ENCODE measurements around the gene PSAPL1.

PSAPL1 gene

GRCh38 chr4:7444731-7445130, 10.0 kb upstream of the PSAPL1 start:
- no peak for DNase-seq (ENCODE audit: low spot score in 2 of 2)
- no peaks in the 10 kb centered on the region for H3K36me3 Mint-ChIP-seq
- H3K4me3 Mint-ChIP-seq = no peak overlapping the region
- no peak for ATAC-seq
- no peaks in the 10 kb centered on the region for H3K9me3 Mint-ChIP-seq
- H3K27ac Mint-ChIP-seq = no peak overlapping the region
- H3K4me1 Mint-ChIP-seq = peaks cover 6% of the 10 kb centered on the region

GRCh38 chr4:7444314-7444713, 9.6 kb upstream of the PSAPL1 start:
- DNase-seq (ENCODE audit: low spot score in 2 of 2) = no peak
- Mint-ChIP-seq H3K4me1 (peaks cover 6% of the 10 kb centered on the region), H3K36me3 (no peaks in the 10 kb centered on the region), H3K9me3 (no peaks in the 10 kb centered on the region), H3K4me3 (no peak overlapping the region), H3K27ac (no peak overlapping the region)
- no peak for ATAC-seq

- DNase-seq (ENCODE audit: low spot score in 2 of 2) = no peak
- no peaks in the 10 kb centered on the region for H3K9me3 Mint-ChIP-seq
- no peak for ATAC-seq
- peaks cover 6% of the 10 kb centered on the region for H3K4me1 Mint-ChIP-seq
- H3K4me3 Mint-ChIP-seq = no peak overlapping the region
- no peaks in the 10 kb centered on the region for H3K36me3 Mint-ChIP-seq
- no peak overlapping the region for H3K27ac Mint-ChIP-seq
Observed at GRCh38 chr4:7442574-7443162, 7.9 kb upstream of the PSAPL1 start.

- H3K4me3 Mint-ChIP-seq = no peak overlapping the region
- H3K27ac Mint-ChIP-seq = peak overlapping the region; percentile 37
- DNase-seq (ENCODE audit: low spot score in 2 of 2) (no peak), ATAC-seq (no peak)
- H3K4me1 Mint-ChIP-seq = peaks cover 6% of the 10 kb centered on the region
- H3K9me3 Mint-ChIP-seq = no peaks in the 10 kb centered on the region
- H3K36me3 Mint-ChIP-seq = no peaks in the 10 kb centered on the region
Observed at GRCh38 chr4:7441201-7441600, 6.5 kb upstream of the PSAPL1 start.

- Mint-ChIP-seq H3K9me3 (no peaks in the 10 kb centered on the region), H3K4me1 (peaks cover 17% of the 10 kb centered on the region), H3K4me3 (no peak overlapping the region), H3K27ac (no peak overlapping the region), H3K36me3 (no peaks in the 10 kb centered on the region)
- DNase-seq (ENCODE audit: low spot score in 2 of 2) (no peak), ATAC-seq (no peak)
Observed at GRCh38 chr4:7439699-7440098, 5.0 kb upstream of the PSAPL1 start.

- H3K27ac Mint-ChIP-seq = no peak overlapping the region
- peaks cover 17% of the 10 kb centered on the region for H3K4me1 Mint-ChIP-seq
- H3K4me3 Mint-ChIP-seq = no peak overlapping the region
- ATAC-seq (no peak), DNase-seq (ENCODE audit: low spot score in 2 of 2) (no peak)
- H3K36me3 Mint-ChIP-seq = no peaks in the 10 kb centered on the region
- H3K9me3 Mint-ChIP-seq = no peaks in the 10 kb centered on the region
Observed at GRCh38 chr4:7436256-7436655, 1.5 kb upstream of the PSAPL1 start.

- Mint-ChIP-seq H3K4me1 (peaks cover 12% of the 10 kb centered on the region), H3K36me3 (no peaks in the 10 kb centered on the region), H3K4me3 (no peak overlapping the region), H3K9me3 (no peaks in the 10 kb centered on the region), H3K27ac (no peak overlapping the region)
- DNase-seq (ENCODE audit: low spot score in 2 of 2) = no peak
- ATAC-seq = peak; percentile 49
Observed at GRCh38 chr4:7435471-7436061, 836 bp upstream of the PSAPL1 start.

GRCh38 chr4:7434141-7434765, 477 bp downstream of the PSAPL1 start:
- H3K4me1 Mint-ChIP-seq = peaks cover 10% of the 10 kb centered on the region
- H3K4me3 Mint-ChIP-seq = no peak overlapping the region
- no peak for DNase-seq (ENCODE audit: low spot score in 2 of 2)
- H3K9me3 Mint-ChIP-seq = no peaks in the 10 kb centered on the region
- no peak overlapping the region for H3K27ac Mint-ChIP-seq
- ATAC-seq = no peak
- H3K36me3 Mint-ChIP-seq = no peaks in the 10 kb centered on the region

GRCh38 chr4:7433376-7434140, 1.2 kb downstream of the PSAPL1 start:
- Mint-ChIP-seq H3K4me3 (no peak overlapping the region), H3K36me3 (no peaks in the 10 kb centered on the region), H3K27ac (no peak overlapping the region), H3K9me3 (no peaks in the 10 kb centered on the region), H3K4me1 (peaks cover 10% of the 10 kb centered on the region)
- no peak for DNase-seq (ENCODE audit: low spot score in 2 of 2)
- no peak for ATAC-seq

GRCh38 chr4:7432531-7433375, 2.0 kb downstream of the PSAPL1 start:
- no peaks in the 10 kb centered on the region for H3K36me3 Mint-ChIP-seq
- DNase-seq (ENCODE audit: low spot score in 2 of 2) (no peak), ATAC-seq (no peak)
- H3K9me3 Mint-ChIP-seq = no peaks in the 10 kb centered on the region
- H3K27ac Mint-ChIP-seq = no peak overlapping the region
- peaks cover 10% of the 10 kb centered on the region for H3K4me1 Mint-ChIP-seq
- no peak overlapping the region for H3K4me3 Mint-ChIP-seq

- no peak overlapping the region for H3K4me3 Mint-ChIP-seq
- H3K27ac Mint-ChIP-seq = no peak overlapping the region
- H3K9me3 Mint-ChIP-seq = no peaks in the 10 kb centered on the region
- H3K4me1 Mint-ChIP-seq = peaks cover 15% of the 10 kb centered on the region
- DNase-seq (ENCODE audit: low spot score in 2 of 2) = no peak
- no peak for ATAC-seq
- H3K36me3 Mint-ChIP-seq = no peaks in the 10 kb centered on the region
Observed at GRCh38 chr4:7431696-7432530, 2.8 kb downstream of the PSAPL1 start.

GRCh38 chr4:7430965-7431695, 3.6 kb downstream of the PSAPL1 start:
- no peaks in the 10 kb centered on the region for H3K9me3 Mint-ChIP-seq
- ATAC-seq = no peak
- no peaks in the 10 kb centered on the region for H3K36me3 Mint-ChIP-seq

GRCh38 chr4:7430368-7430964, 4.3 kb downstream of the PSAPL1 start:
- peaks cover 10% of the 10 kb centered on the region for H3K4me1 Mint-ChIP-seq
- no peak overlapping the region for H3K27ac Mint-ChIP-seq
- no peak overlapping the region for H3K4me3 Mint-ChIP-seq
- ATAC-seq (no peak), DNase-seq (ENCODE audit: low spot score in 2 of 2) (no peak)
- no peaks in the 10 kb centered on the region for H3K9me3 Mint-ChIP-seq
- no peaks in the 10 kb centered on the region for H3K36me3 Mint-ChIP-seq

More at GRCh38 chr4:7430965-7431695, 3.6 kb downstream of the PSAPL1 start:
- Mint-ChIP-seq H3K27ac (no peak overlapping the region), H3K4me1 (peaks cover 15% of the 10 kb centered on the region), H3K4me3 (no peak overlapping the region)
- no peak for DNase-seq (ENCODE audit: low spot score in 2 of 2)
